T1000 (cell line): ENCODE results near the gene GAL3ST3.
"Not testable (repeated sequence)": the region's sequence is repeated elsewhere in the genome, so short reads cannot be mapped to it uniquely, and the experiment has no call there.

Experiments used
- DNase-seq: peaks from one replicate; lab custom pipeline; 2025; ENCODE audit warnings: mixed read lengths; lab: John Stamatoyannopoulos, UW

GAL3ST3 gene

GRCh38 chr11:66044757-66045156 is 4.2 kb downstream of the GAL3ST3 start:
- no peak for DNase-seq

- no peak for DNase-seq
Observed at GRCh38 chr11:66042996-66043906, 5.7 kb downstream of the GAL3ST3 start.

- DNase-seq = no peak
Observed at GRCh38 chr11:66042227-66042995, 6.5 kb downstream of the GAL3ST3 start.

- no peak for DNase-seq
Observed at GRCh38 chr11:66039765-66040164, 9.2 kb downstream of the GAL3ST3 start.

GRCh38 chr11:66037327-66037726 is 11.6 kb downstream of the GAL3ST3 start:
- no peak for DNase-seq

GRCh38 chr11:66036334-66036710 is 12.6 kb downstream of the GAL3ST3 start:
- DNase-seq = no peak

GRCh38 chr11:66035653-66036333 is 13.2 kb downstream of the GAL3ST3 start:
- DNase-seq = no peak

- DNase-seq = no peak
Observed at GRCh38 chr11:66032957-66033735, 15.8 kb downstream of the GAL3ST3 start.

GRCh38 chr11:66026017-66026529 is 22.9 kb downstream of the GAL3ST3 start, which contains the start of gene CATSPER1:
CATSPER1 (minus strand) TSS chr11:66026479; CDS start chr11:66026379, 100 bp downstream.
- no peak for DNase-seq

- DNase-seq = not testable (repeated sequence)
Observed at GRCh38 chr11:66023186-66023440, 25.8 kb downstream of the GAL3ST3 start.

GRCh38 chr11:66022401-66023185 is 26.4 kb downstream of the GAL3ST3 start:
- peak; percentile 69 for DNase-seq

- DNase-seq = peak; percentile 57
Observed at GRCh38 chr11:66020618-66021357, 28.2 kb downstream of the GAL3ST3 start.

- DNase-seq = no peak
Observed at GRCh38 chr11:66020212-66020611, 28.7 kb downstream of the GAL3ST3 start.

- no peak for DNase-seq
Observed at GRCh38 chr11:66017321-66017720, 31.6 kb downstream of the GAL3ST3 start.

- no peak for DNase-seq
Observed at GRCh38 chr11:66016793-66017177, 32.2 kb downstream of the GAL3ST3 start.

GRCh38 chr11:66015936-66016792 is 32.8 kb downstream of the GAL3ST3 start:
- DNase-seq = no peak

GRCh38 chr11:66015454-66015881 is 33.5 kb downstream of the GAL3ST3 start:
- no peak for DNase-seq

- no peak for DNase-seq
Observed at GRCh38 chr11:66014804-66015453, 34.0 kb downstream of the GAL3ST3 start.

- no peak for DNase-seq
Observed at GRCh38 chr11:66013762-66014100, 35.2 kb downstream of the GAL3ST3 start.
